Activated T-cell treated with anti-CD3 and anti-CD28 coated beads for 1 hour (primary cell): ENCODE data around the gene OR2T11.
"Not testable (repeated sequence)": the region's sequence is repeated elsewhere in the genome, so short reads cannot be mapped to it uniquely, and the experiment has no call there.

ENCODE experiments used
- DNase-seq: peaks from one replicate; pipeline ENCODE4 v3.0.0-alpha.2; 2020; ENCODE audit warnings: low read depth

The OR2T11 gene

GRCh38 chr1:248618878-248619277 is 16.0 kb downstream of the OR2T11 start:
- peak; percentile 38 for DNase-seq

- DNase-seq = no peak
Observed at GRCh38 chr1:248618119-248618518, 16.8 kb downstream of the OR2T11 start.

- no peak for DNase-seq
Observed at GRCh38 chr1:248613742-248614141, 21.1 kb downstream of the OR2T11 start.

- no peak for DNase-seq
Observed at GRCh38 chr1:248611883-248612414, 22.9 kb downstream of the OR2T11 start.

GRCh38 chr1:248610301-248610700 is 24.6 kb downstream of the OR2T11 start:
- DNase-seq = no peak

- no peak for DNase-seq
Observed at GRCh38 chr1:248599396-248599795, 35.5 kb downstream of the OR2T11 start.

- DNase-seq = no peak
Observed at GRCh38 chr1:248597589-248597988, 37.3 kb downstream of the OR2T11 start, which contains the start of gene OR2T10. Gene OR2T10, minus strand, starts transcription at chr1:248597700. Its CDS starts 3,932 bp downstream, at chr1:248593768.

GRCh38 chr1:248596615-248597014 is 38.3 kb downstream of the OR2T11 start:
- no peak for DNase-seq

GRCh38 chr1:248593226-248593625 is 41.7 kb downstream of the OR2T11 start:
- no peak for DNase-seq

GRCh38 chr1:248592655-248593054 is 42.2 kb downstream of the OR2T11 start:
- no peak for DNase-seq

- DNase-seq = no peak
Observed at GRCh38 chr1:248590055-248590454, 44.8 kb downstream of the OR2T11 start.

GRCh38 chr1:248589334-248589733 is 45.6 kb downstream of the OR2T11 start:
- DNase-seq = no peak

GRCh38 chr1:248585266-248585665 is 49.6 kb downstream of the OR2T11 start:
- no peak for DNase-seq

- no peak for DNase-seq
Observed at GRCh38 chr1:248576260-248576980, 58.5 kb downstream of the OR2T11 start.

- not testable (repeated sequence) for DNase-seq
Observed at GRCh38 chr1:248574657-248575056, 60.2 kb downstream of the OR2T11 start, which contains the start of gene OR2T34. Gene OR2T34, minus strand, starts transcription at chr1:248574757. Its CDS starts 0 bp downstream, at chr1:248574757.

- not testable (repeated sequence) for DNase-seq
Observed at GRCh38 chr1:248573856-248574255, 61.0 kb downstream of the OR2T11 start.
